Right forelimb (tissue), 1 donor: Measurements from ENCODE around the gene FOXP4.

ENCODE experiments used
- DNase-seq: peaks from one replicate; pipeline ENCODE4 v3.0.0-alpha.2; 2018

FOXP4 gene

GRCh38 chr6:41548098-41548840 lies 2.1 kb downstream of the FOXP4 start:
- no peak for DNase-seq

GRCh38 chr6:41548841-41549642 lies 2.9 kb downstream of the FOXP4 start:
- no peak for DNase-seq

GRCh38 chr6:41549673-41550072 lies 3.5 kb downstream of the FOXP4 start:
- DNase-seq, result no peak

- no peak for DNase-seq
Measured at GRCh38 chr6:41551086-41551700, 5.0 kb downstream of the FOXP4 start.

- no peak for DNase-seq
Measured at GRCh38 chr6:41551857-41552256, 5.7 kb downstream of the FOXP4 start.

GRCh38 chr6:41552723-41553122 lies 6.5 kb downstream of the FOXP4 start:
- no peak for DNase-seq

- no peak for DNase-seq
Measured at GRCh38 chr6:41553405-41553999, 7.3 kb downstream of the FOXP4 start.

GRCh38 chr6:41555326-41556300 lies 9.4 kb downstream of the FOXP4 start:
- DNase-seq, result no peak

GRCh38 chr6:41557335-41557734 lies 11.2 kb downstream of the FOXP4 start:
- no peak for DNase-seq

- DNase-seq, result no peak
Measured at GRCh38 chr6:41558033-41558807, 12.0 kb downstream of the FOXP4 start.

- no peak for DNase-seq
Measured at GRCh38 chr6:41559655-41560427, 13.7 kb downstream of the FOXP4 start.

- DNase-seq, result no peak
Measured at GRCh38 chr6:41560431-41561192, 14.4 kb downstream of the FOXP4 start.

GRCh38 chr6:41561416-41561815 lies 15.2 kb downstream of the FOXP4 start:
- DNase-seq, result no peak

- no peak for DNase-seq
Measured at GRCh38 chr6:41561931-41562911, 16.0 kb downstream of the FOXP4 start.

- DNase-seq, result no peak
Measured at GRCh38 chr6:41563060-41563776, 17.0 kb downstream of the FOXP4 start.

- DNase-seq, result no peak
Measured at GRCh38 chr6:41564448-41565142, 18.4 kb downstream of the FOXP4 start.

GRCh38 chr6:41565701-41566100 lies 19.5 kb downstream of the FOXP4 start:
- DNase-seq, result no peak
